Heart left ventricle (tissue), 13 donors: Measurements from ENCODE around the gene TRMT10C.

Experiments
- POLR2A ChIP-seq, 2 donors: fragments of 450-650 bp; IDR thresholded peaks; one replicate each; pipeline ENCODE4 v1.6.1; 2017; ENCODE audit warnings: antibody characterized with exemption in 2 of 2, mild to moderate bottlenecking in 2 of 2, moderate library complexity in 2 of 2
- TF ChIP-seq, protein P1 (sequence below), 12 donors: fragments of 200-600 bp; sonication (generic) in 4 of 12; IDR thresholded peaks; one replicate each; pipeline versions ENCODE4 v1.5.0 to v1.8.0; 2018 to 2022; ENCODE audit warnings: antibody characterized with exemption in 12 of 12, mild to moderate bottlenecking in 5 of 12
- donor health status: ischemic (EF 13 %, LVEDD 7.1; RV severe dilation, severe dysfunction).
- donor health status: DM: no; HTN: yes; CAD: no.
- donor health status: DM: no; HTN: no; CAD: no.
- donor health status: ischemic (EF 25% LVEDD 6.9; RV normal size, moderate dysfunction).
- donor health status: ischemic (EF 25% LVEDD 5.7; RV mildly dilated, moderate dysfunction).
- donor health status: ischemic (EF 35%, LVEDD 5.7; RV mildly dilated, moderate dysfunction).
- donor health status: nonischemic (EF 11% LVEDD 7.7; RV severe dilation, severe dysfunction).
- donor health status: DM: yes; HTN: yes; CAD: no.
- donor health status: PGD.
- donor health status: ischemic (EF 29% LVEDD 5.4; RV normal size, mild dysfunction).
- donor health status: nonischemic (EF 23%, LVEDD 6.1; RV moderate dilation, normal function).

DNA sequence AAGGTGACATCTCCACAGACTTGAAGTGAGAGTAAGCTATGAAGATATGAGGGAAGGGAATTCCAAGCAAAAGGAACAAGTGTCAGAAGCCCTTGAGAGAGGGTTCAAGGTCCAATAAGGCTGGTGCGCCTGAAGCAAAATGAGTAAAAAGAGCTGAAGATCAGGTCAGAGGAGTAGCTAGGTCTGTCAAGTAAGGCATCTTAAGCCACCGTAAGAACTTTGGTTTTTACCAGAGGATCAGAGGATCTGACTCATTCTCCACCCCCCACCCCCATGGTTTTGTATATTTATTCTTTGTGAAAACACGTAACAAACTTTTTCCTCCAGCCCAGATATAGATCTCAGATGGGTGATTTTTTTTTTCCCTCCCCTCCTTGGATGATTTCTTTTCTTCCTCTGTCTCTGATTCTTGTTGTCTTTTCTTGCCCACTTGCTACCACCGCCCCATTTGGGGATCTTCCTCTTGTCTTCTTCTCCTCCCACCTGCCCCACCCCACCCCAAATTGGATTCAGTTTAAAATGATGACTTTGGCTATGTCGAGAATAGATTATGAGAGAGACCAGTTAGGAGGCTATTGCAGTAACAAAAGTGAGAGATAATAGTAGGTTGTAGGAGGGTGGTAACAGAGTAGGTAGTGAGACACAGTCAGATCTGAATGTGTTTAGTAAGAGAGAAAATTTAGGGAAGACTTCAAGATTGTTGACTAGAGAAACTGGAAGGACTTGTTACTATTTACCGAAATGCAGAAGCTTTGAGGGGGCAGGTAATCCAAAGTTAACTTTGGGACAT is 6.1 kb downstream of the TRMT10C start:
- TF ChIP-seq, protein P1, sequence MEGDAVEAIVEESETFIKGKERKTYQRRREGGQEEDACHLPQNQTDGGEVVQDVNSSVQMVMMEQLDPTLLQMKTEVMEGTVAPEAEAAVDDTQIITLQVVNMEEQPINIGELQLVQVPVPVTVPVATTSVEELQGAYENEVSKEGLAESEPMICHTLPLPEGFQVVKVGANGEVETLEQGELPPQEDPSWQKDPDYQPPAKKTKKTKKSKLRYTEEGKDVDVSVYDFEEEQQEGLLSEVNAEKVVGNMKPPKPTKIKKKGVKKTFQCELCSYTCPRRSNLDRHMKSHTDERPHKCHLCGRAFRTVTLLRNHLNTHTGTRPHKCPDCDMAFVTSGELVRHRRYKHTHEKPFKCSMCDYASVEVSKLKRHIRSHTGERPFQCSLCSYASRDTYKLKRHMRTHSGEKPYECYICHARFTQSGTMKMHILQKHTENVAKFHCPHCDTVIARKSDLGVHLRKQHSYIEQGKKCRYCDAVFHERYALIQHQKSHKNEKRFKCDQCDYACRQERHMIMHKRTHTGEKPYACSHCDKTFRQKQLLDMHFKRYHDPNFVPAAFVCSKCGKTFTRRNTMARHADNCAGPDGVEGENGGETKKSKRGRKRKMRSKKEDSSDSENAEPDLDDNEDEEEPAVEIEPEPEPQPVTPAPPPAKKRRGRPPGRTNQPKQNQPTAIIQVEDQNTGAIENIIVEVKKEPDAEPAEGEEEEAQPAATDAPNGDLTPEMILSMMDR (IDR thresholded peaks at IDR 0.05) = no peak
- no peak for TF ChIP-seq POLR2A (IDR thresholded peaks at IDR 0.05)
